GM23248 (cell line): ENCODE results near the gene EEPD1. TPM values are rescaled to one million over a fixed set of nuclear protein-coding genes. Genes with fewer than 3 reads are reported as not detected.

Experiments used
- DNase-seq: peaks from one replicate; pipeline ENCODE4 v3.0.0-alpha.2; 2015
- H2AFZ ChIP-seq: fragments of 200-600 bp; sonication (generic); 2 replicates; pipeline ENCODE4 v1.6.1; 2016; ENCODE audit warnings: antibody characterized with exemption
- H3F3A ChIP-seq: fragments of 200-600 bp; sonication (generic); 2 replicates; pipeline ENCODE4 v1.6.1; 2016; ENCODE audit warnings: mild to moderate bottlenecking, antibody characterized with exemption, mixed run types; ENCODE audit not compliant: insufficient read depth
- H3K27ac ChIP-seq: fragments of 200-600 bp; sonication (generic); 2 replicates; pipeline ENCODE4 v1.5.1; 2016; ENCODE audit warnings: mild to moderate bottlenecking
- H3K27me3 ChIP-seq: fragments of 200-600 bp; sonication (generic); replicated peaks from 2 replicates; pipeline ENCODE4 v1.6.1; 2016; ENCODE audit warnings: mild to moderate bottlenecking; ENCODE audit not compliant: insufficient read depth
- H3K36me3 ChIP-seq: fragments of 200-600 bp; sonication (generic); 2 replicates; pipeline ENCODE4 v1.6.1; 2016; ENCODE audit warnings: low read depth, mild to moderate bottlenecking
- H3K4me1 ChIP-seq: fragments of 200-600 bp; sonication (generic); 2 replicates; pipeline ENCODE4 v1.6.1; 2016; ENCODE audit warnings: mild to moderate bottlenecking; ENCODE audit not compliant: insufficient read depth
- H3K4me2 ChIP-seq: fragments of 200-600 bp; sonication (generic); one replicate; pipeline ENCODE4 v1.6.1; 2016; ENCODE audit warnings: mild to moderate bottlenecking; ENCODE audit not compliant: unreplicated experiment
- H3K4me3 ChIP-seq: fragments of 200-600 bp; sonication (generic); 2 replicates; pipeline ENCODE4 v1.5.1; 2016; ENCODE audit warnings: mild to moderate bottlenecking
- H3K79me2 ChIP-seq: fragments of 200-600 bp; sonication (generic); 2 replicates; pipeline ENCODE4 v1.6.1; 2016; ENCODE audit warnings: mild to moderate bottlenecking; ENCODE audit not compliant: insufficient read depth
- H3K9ac ChIP-seq: fragments of 200-600 bp; sonication (generic); 2 replicates; pipeline ENCODE4 v1.6.1; 2016; ENCODE audit warnings: mild to moderate bottlenecking
- H3K9me2 ChIP-seq: fragments of 200-600 bp; sonication (generic); 2 replicates; pipeline ENCODE4 v1.6.1; 2016; ENCODE audit warnings: mixed run types, mild to moderate bottlenecking, moderate library complexity; ENCODE audit not compliant: insufficient read depth
- H3K9me3 ChIP-seq: fragments of 200-600 bp; sonication (generic); one replicate; pipeline ENCODE4 v1.6.1; 2017; ENCODE audit warnings: low read depth
- H4K20me1 ChIP-seq: fragments of 200-600 bp; sonication (generic); 2 replicates; pipeline ENCODE4 v1.6.0; 2016; ENCODE audit not compliant: insufficient read depth
- EZH2 ChIP-seq: fragments of 200-600 bp; sonication (generic); IDR thresholded peaks from 2 replicates; pipeline ENCODE4 v1.6.1; 2018; ENCODE audit warnings: antibody characterized with exemption, mild to moderate bottlenecking; ENCODE audit not compliant: insufficient read depth, poor library complexity, severe bottlenecking
- EZH2phosphoT487 ChIP-seq: fragments of 200-600 bp; sonication (generic); IDR thresholded peaks from 2 replicates; pipeline ENCODE4 v1.6.1; 2018; ENCODE audit warnings: antibody characterized with exemption, moderate library complexity, mild to moderate bottlenecking, low read depth; ENCODE audit not compliant: insufficient read depth
- WGBS, 2 experiments: methylation state at CpG; one replicate each; pipeline ENCODE4 v1.1.6; 2015 to 2017; ENCODE audit warnings: low lambda C conversion rate in 2 of 2, low coverage in 1 of 2; ENCODE audit errors: missing lambda C conversion rate in 2 of 2; 5-methylcytosine and 5-hydroxymethylcytosine counted together
- in situ Hi-C: fragments of 300-500 bp; cut with MboI; formaldehyde crosslinking; loops from 2 replicates; pipeline ENCODE4 v1.15.0; 2020
- polyA plus RNA-seq: library from polyadenylated mRNA; unstranded; fragments of >200 nt; fragmentation: Nextera tagmentation; extraction: Ambion mirVana; gene quantifications from 2 replicates; pipeline ENCODE4 v1.2.1, GENCODE V29; 2016
- total RNA-seq: library from RNA; depleted of rRNA; stranded (reverse); fragments of >200 nt; shearing (Covaris generic); gene quantifications from 2 replicates; pipeline ENCODE4 v1.2.3, GENCODE V29; 2014

EEPD1 gene
- total and polyA plus RNA-seq, 2 experiments from 2014 or later = 1.6 to 5.2 TPM

DNA sequence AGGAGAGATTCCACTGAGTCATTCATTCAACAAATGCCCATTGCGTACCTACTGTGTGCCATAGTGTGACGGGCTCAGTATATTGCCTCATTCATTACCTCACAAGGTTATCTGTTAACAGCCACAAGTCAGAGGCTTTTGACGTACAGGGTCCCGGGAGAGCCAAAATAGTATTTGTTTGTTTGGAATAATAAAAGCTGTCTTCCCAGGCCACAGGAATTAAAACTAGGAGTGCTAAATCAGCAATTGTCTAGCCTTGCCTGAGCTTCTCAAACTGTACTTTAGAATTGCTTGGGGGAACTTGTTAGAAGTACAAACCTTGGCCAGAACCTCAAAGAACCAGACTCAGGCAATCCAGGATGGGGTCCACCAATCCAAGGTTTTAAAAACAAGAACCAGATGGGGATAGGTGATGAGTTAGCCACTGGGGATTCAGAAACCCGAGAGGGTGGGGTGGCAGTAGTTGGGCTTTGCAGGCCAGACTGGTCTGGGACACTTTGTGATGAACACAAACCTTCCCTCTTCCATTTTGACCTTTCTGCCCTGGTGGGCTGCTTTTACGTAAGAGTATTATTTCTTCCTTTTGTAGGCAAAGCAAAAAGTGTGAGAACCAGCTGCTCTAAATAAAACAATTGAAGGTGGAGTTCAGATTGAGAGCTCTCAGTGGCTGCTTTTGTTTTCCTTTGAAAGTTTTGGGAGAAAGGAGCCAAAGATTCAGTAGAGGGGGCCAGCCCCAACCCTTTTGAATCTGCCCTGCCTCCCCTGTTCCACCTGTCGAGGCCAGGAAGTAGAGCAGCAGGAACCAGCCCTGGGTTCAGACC is 123.6 kb downstream of the EEPD1 start:
- Histone ChIP-seq H3K4me3 (no peak overlapping the region), H4K20me1 (no peaks in the 10 kb centered on the region), H3K4me2 (no peak overlapping the region), H3K9me2 (no peaks in the 10 kb centered on the region), H3K9ac (no peak overlapping the region), H3K79me2 (no peaks in the 10 kb centered on the region), H3K27me3 (no peaks in the 10 kb centered on the region), H3K4me1 (peaks cover 19% of the 10 kb centered on the region), H2AFZ (no peak overlapping the region), H3F3A (peaks cover 12% of the 10 kb centered on the region; the same call in 1 of the 2 replicates), H3K36me3 (no peaks in the 10 kb centered on the region), H3K27ac (no peak overlapping the region), H3K9me3 (no peaks in the 10 kb centered on the region)
- in situ Hi-C loops = no loop called here
- DNase-seq = no peak
- 78 to 79% methylated on average over 7 of the region's 7 CpGs for WGBS, 2 experiments
- TF ChIP-seq EZH2phosphoT487 (no peak), EZH2 (no peak)

- DNase-seq = no peak
- Histone ChIP-seq H3K4me1 (peaks cover 25% of the 10 kb centered on the region), H3K36me3 (no peaks in the 10 kb centered on the region), H2AFZ (no peak overlapping the region), H3K9me2 (no peaks in the 10 kb centered on the region), H3K27me3 (no peaks in the 10 kb centered on the region), H3K9me3 (no peaks in the 10 kb centered on the region), H4K20me1 (no peaks in the 10 kb centered on the region), H3K9ac (no peak overlapping the region), H3K27ac (no peak overlapping the region), H3F3A (peaks cover 12% of the 10 kb centered on the region; the same call in 1 of the 2 replicates), H3K79me2 (no peaks in the 10 kb centered on the region), H3K4me3 (no peak overlapping the region), H3K4me2 (no peak overlapping the region)
- TF ChIP-seq EZH2phosphoT487 (no peak), EZH2 (no peak)
- in situ Hi-C loops = no loop called here
- WGBS, 2 experiments = 80 to 84% methylated on average over 6 of the region's 6 CpGs
Observed at GRCh38 chr7:36277249-36277542, 124.1 kb downstream of the EEPD1 start.

DNA sequence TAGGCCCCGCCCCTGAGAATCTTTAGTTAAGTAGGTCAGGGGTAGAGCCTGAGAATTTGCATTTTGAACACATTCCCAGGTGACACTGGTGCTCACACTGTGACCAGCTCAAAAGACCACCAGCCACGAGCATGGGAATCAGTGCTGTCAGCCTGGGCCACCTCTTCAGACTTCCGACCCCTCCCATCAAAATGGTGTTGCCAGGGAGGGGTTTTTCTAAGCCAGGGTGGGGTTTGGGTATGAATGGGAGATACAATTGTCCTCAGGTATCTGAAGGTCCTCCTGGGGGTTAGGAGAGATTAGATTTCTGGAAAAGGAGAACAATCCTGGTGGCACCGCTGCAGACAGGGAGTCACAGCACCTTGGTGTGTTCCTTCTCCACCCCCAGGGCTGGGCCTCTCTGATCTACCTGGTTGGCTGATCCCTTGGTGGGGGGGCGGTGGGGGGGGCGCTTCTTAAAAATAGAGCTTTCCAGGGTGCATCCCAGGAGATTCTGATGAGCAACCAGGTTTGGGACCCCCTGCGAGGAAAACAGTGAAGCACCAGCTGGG is 125.1 kb downstream of the EEPD1 start:
- Histone ChIP-seq H3K27ac (no peak overlapping the region), H3K9ac (no peak overlapping the region), H3K9me3 (no peaks in the 10 kb centered on the region), H4K20me1 (no peaks in the 10 kb centered on the region), H3K4me3 (no peak overlapping the region), H3F3A (peaks cover 12% of the 10 kb centered on the region; the same call in 1 of the 2 replicates), H3K9me2 (no peaks in the 10 kb centered on the region), H2AFZ (no peak overlapping the region), H3K79me2 (no peaks in the 10 kb centered on the region), H3K36me3 (no peaks in the 10 kb centered on the region), H3K27me3 (no peaks in the 10 kb centered on the region), H3K4me1 (peaks cover 26% of the 10 kb centered on the region), H3K4me2 (no peak overlapping the region)
- no peak for DNase-seq
- 37 to 43% methylated on average over 7 of the region's 7 CpGs for WGBS, 2 experiments
- in situ Hi-C loops = no loop called here
- no peak for TF ChIP-seq EZH2
- no peak for TF ChIP-seq EZH2phosphoT487

GRCh38 chr7:36278620-36279172 is 125.6 kb downstream of the EEPD1 start:
- 15% methylated on average over 7 of the region's 7 CpGs for WGBS, 2 experiments
- in situ Hi-C loops = no loop called here
- no peak overlapping the region for H3K9ac ChIP-seq

More at GRCh38 chr7:36278620-36279172, 125.6 kb downstream of the EEPD1 start:
- H3F3A ChIP-seq = peaks cover 12% of the 10 kb centered on the region; the same call in 1 of the 2 replicates
- H3K9me2 ChIP-seq = no peaks in the 10 kb centered on the region
- peaks cover 26% of the 10 kb centered on the region for H3K4me1 ChIP-seq
- peak overlapping the region; percentile 39 for H3K4me2 ChIP-seq
- no peaks in the 10 kb centered on the region for H4K20me1 ChIP-seq
- H3K4me3 ChIP-seq = no peak overlapping the region
- H2AFZ ChIP-seq = no peak overlapping the region
- H3K9me3 ChIP-seq = no peaks in the 10 kb centered on the region
- no peaks in the 10 kb centered on the region for H3K27me3 ChIP-seq
- DNase-seq = peak; percentile 67
- TF ChIP-seq EZH2phosphoT487 = no peak
- no peak overlapping the region for H3K27ac ChIP-seq
- no peaks in the 10 kb centered on the region for H3K36me3 ChIP-seq
- no peaks in the 10 kb centered on the region for H3K79me2 ChIP-seq
